WTC11 (cell line): ENCODE results near the gene TM9SF3. TPM values are rescaled to one million over a fixed set of nuclear protein-coding genes. Genes with fewer than 3 reads are reported as not detected.

ENCODE experiments used
- ATAC-seq: fragments of 200-7000 bp; cut with Tn5 transposase; 2 replicates; pipeline ENCODE4 v1.10.0; 2021; ENCODE audit warnings: mild to moderate bottlenecking, moderate library complexity
- CTCF ChIA-PET: fragments of 300-600 bp; sonication (Branson Sonifier 250); formaldehyde crosslinking; loops from one replicate; lab custom pipeline; 2021; ENCODE audit warnings: antibody characterized with exemption; lab: Charles Lee
- POLR2A ChIA-PET: fragments of 350-600 bp; sonication (Branson Sonifier 250); formaldehyde crosslinking; loops from one replicate; lab custom pipeline; 2021; ENCODE audit warnings: antibody characterized with exemption; lab: Charles Lee
- DNase-seq: peaks from one replicate; pipeline ENCODE4 v3.0.0; 2021; ENCODE audit warnings: low spot score
- H3K27ac Mint-ChIP-seq: 2 replicates; pipeline ENCODE4 v1.8.0; 2021; ENCODE audit warnings: mixed read lengths
- H3K27me3 Mint-ChIP-seq: 2 replicates; pipeline ENCODE4 v1.8.0; 2021; ENCODE audit warnings: low read depth, mild to moderate bottlenecking, moderate library complexity, mixed read lengths
- H3K36me3 Mint-ChIP-seq: 2 replicates; pipeline ENCODE4 v1.8.0; 2021; ENCODE audit warnings: mixed read lengths
- H3K4me1 Mint-ChIP-seq: 2 replicates; pipeline ENCODE4 v1.8.0; 2022; ENCODE audit warnings: mixed read lengths
- H3K4me3 Mint-ChIP-seq: 2 replicates; pipeline ENCODE4 v1.8.0; 2021; ENCODE audit warnings: mild to moderate bottlenecking, moderate library complexity, mixed read lengths
- H3K9me3 Mint-ChIP-seq: 2 replicates; pipeline ENCODE4 v1.8.0; 2021; ENCODE audit warnings: mixed read lengths
- AFF4 ChIP-seq: sonication (generic); formaldehyde crosslinking; IDR thresholded peaks from 2 replicates; pipeline ENCODE4 v1.8.1; 2023; ENCODE audit warnings: mild to moderate bottlenecking, missing genetic modification reagents, borderline replicate concordance
- ATF1 ChIP-seq: sonication (generic); formaldehyde crosslinking; IDR thresholded peaks from 2 replicates; pipeline ENCODE4 v1.8.1; 2023; ENCODE audit warnings: mild to moderate bottlenecking, moderate library complexity, missing genetic modification reagents
- ERG ChIP-seq: fragments of 250-450 bp; sonication (Bioruptor Pico); IDR thresholded peaks from 2 replicates; pipeline ENCODE4 v1.8.0; 2021; ENCODE audit warnings: mild to moderate bottlenecking
- ESRRA ChIP-seq: sonication (generic); formaldehyde crosslinking; IDR thresholded peaks from 2 replicates; pipeline ENCODE4 v1.8.1; 2022; ENCODE audit warnings: mild to moderate bottlenecking, missing genetic modification reagents, borderline replicate concordance
- FOXJ3 ChIP-seq: sonication (generic); formaldehyde crosslinking; IDR thresholded peaks from 2 replicates; pipeline ENCODE4 v1.9.0; 2021; ENCODE audit warnings: missing genetic modification reagents, mild to moderate bottlenecking, borderline replicate concordance
- FOXK1 ChIP-seq: sonication (generic); formaldehyde crosslinking; IDR thresholded peaks from 2 replicates; pipeline ENCODE4 v1.8.0; 2022; ENCODE audit warnings: mild to moderate bottlenecking, moderate library complexity, missing genetic modification reagents
- FOXP4 ChIP-seq: sonication (generic); formaldehyde crosslinking; IDR thresholded peaks from 2 replicates; pipeline ENCODE4 v1.8.0; 2022; ENCODE audit warnings: mild to moderate bottlenecking, missing genetic modification reagents
- GABPB1 ChIP-seq: sonication (generic); formaldehyde crosslinking; IDR thresholded peaks from 2 replicates; pipeline ENCODE4 v1.8.1; 2023; ENCODE audit warnings: mild to moderate bottlenecking, missing genetic modification reagents
- GTF2I ChIP-seq: fragments of 250-450 bp; sonication (Bioruptor Pico); conservative IDR thresholded peaks from 2 replicates; pipeline ENCODE4 v1.4.0; 2021; ENCODE audit warnings: mild to moderate bottlenecking
- JAZF1 ChIP-seq: fragments of 250-450 bp; sonication (Bioruptor Pico); IDR thresholded peaks from 2 replicates; pipeline ENCODE4 v1.9.0; 2021; ENCODE audit warnings: moderate library complexity, mild to moderate bottlenecking, inconsistent platforms
- MXD4 ChIP-seq: fragments of 250-450 bp; sonication (Bioruptor Pico); IDR thresholded peaks from 2 replicates; pipeline ENCODE4 v1.8.0; 2021; ENCODE audit warnings: mild to moderate bottlenecking, moderate library complexity, borderline replicate concordance
- MYBL2 ChIP-seq: sonication (generic); formaldehyde crosslinking; IDR thresholded peaks from 2 replicates; pipeline ENCODE4 v1.8.1; 2023; ENCODE audit warnings: mild to moderate bottlenecking, moderate library complexity, missing genetic modification reagents
- NFYB ChIP-seq: sonication (generic); formaldehyde crosslinking; conservative IDR thresholded peaks from 2 replicates; pipeline ENCODE4 v1.8.0; 2022; ENCODE audit warnings: low read depth, missing genetic modification reagents
- TCF7 ChIP-seq: sonication (generic); formaldehyde crosslinking; IDR thresholded peaks from 2 replicates; pipeline ENCODE4 v1.8.0; 2022; ENCODE audit warnings: mild to moderate bottlenecking, low read depth, missing genetic modification reagents, moderate library complexity
- USF2 ChIP-seq: sonication (generic); formaldehyde crosslinking; IDR thresholded peaks from 2 replicates; pipeline ENCODE4 v1.8.1; 2023; ENCODE audit warnings: mild to moderate bottlenecking, missing genetic modification reagents, moderate library complexity
- ZNF281 ChIP-seq: sonication (generic); formaldehyde crosslinking; IDR thresholded peaks from 2 replicates; pipeline ENCODE4 v1.8.0; 2023; ENCODE audit warnings: mild to moderate bottlenecking, missing genetic modification reagents
- ZNF671 ChIP-seq: fragments of 250-450 bp; sonication (Bioruptor Pico); IDR thresholded peaks from 2 replicates; pipeline ENCODE4 v1.8.0; 2021; ENCODE audit warnings: mild to moderate bottlenecking
- total RNA-seq: library from RNA; stranded (reverse); gene quantifications from 3 replicates; pipeline ENCODE4 v1.2.3, GENCODE V29; 2021

TM9SF3 gene
- total RNA-seq, 1 experiment from 2014 or later, result 116 TPM

GRCh38 chr10:96614515-96614914 is 27.7 kb upstream of the TM9SF3 start:
- DNase-seq, result no peak
- H3K9me3 Mint-ChIP-seq, result no peaks in the 10 kb centered on the region
- H3K27ac Mint-ChIP-seq, result no peak overlapping the region
- H3K4me3 Mint-ChIP-seq, result no peak overlapping the region
- TF ChIP-seq NFYB (CRISPR knock-in tag), result no peak
- no peak for TF ChIP-seq AFF4
- TF ChIP-seq ESRRA (CRISPR knock-in tag), result no peak
- no peak for TF ChIP-seq MYBL2 (CRISPR knock-in tag)
- TF ChIP-seq ATF1 (CRISPR knock-in tag), result no peak
- H3K27me3 Mint-ChIP-seq, result no peaks in the 10 kb centered on the region; the same call in 1 of the 2 replicates
- ATAC-seq, result no peak
- CTCF ChIA-PET, result no interaction called here
- POLR2A ChIA-PET, result no interaction called here
- no peaks in the 10 kb centered on the region for H3K36me3 Mint-ChIP-seq
- peaks cover 7% of the 10 kb centered on the region for H3K4me1 Mint-ChIP-seq

- Mint-ChIP-seq H3K4me3 (no peak overlapping the region), H3K27me3 (no peaks in the 10 kb centered on the region; the same call in 1 of the 2 replicates), H3K36me3 (no peaks in the 10 kb centered on the region), H3K4me1 (peaks cover 7% of the 10 kb centered on the region), H3K9me3 (no peaks in the 10 kb centered on the region), H3K27ac (no peak overlapping the region)
- ChIA-PET POLR2A (no interaction called here), CTCF (no interaction called here)
- TF ChIP-seq ZNF281 (no peak), JAZF1 (no peak), GABPB1 (CRISPR knock-in tag) (no peak), MXD4 (CRISPR knock-in tag) (no peak), FOXP4 (CRISPR knock-in tag) (no peak), FOXK1 (CRISPR knock-in tag) (no peak), GTF2I (CRISPR knock-in tag) (no peak), USF2 (CRISPR knock-in tag) (no peak), ERG (CRISPR knock-in tag) (no peak), FOXJ3 (CRISPR knock-in tag) (no peak), ZNF671 (CRISPR knock-in tag) (no peak), TCF7 (CRISPR knock-in tag) (no peak)
- ATAC-seq (no peak), DNase-seq (no peak)
Measured at GRCh38 chr10:96613576-96613975, 26.8 kb upstream of the TM9SF3 start.
